ENCODE results near the gene SENP1. TPM values are rescaled to one million over a fixed set of nuclear protein-coding genes. Genes with fewer than 3 reads are reported as not detected.

Gene SENP1
- total and polyA plus RNA-seq, 2 of the 4 experiments (the other 2 are of a cell fraction) = 7.2 to 25.3 TPM

DNA sequence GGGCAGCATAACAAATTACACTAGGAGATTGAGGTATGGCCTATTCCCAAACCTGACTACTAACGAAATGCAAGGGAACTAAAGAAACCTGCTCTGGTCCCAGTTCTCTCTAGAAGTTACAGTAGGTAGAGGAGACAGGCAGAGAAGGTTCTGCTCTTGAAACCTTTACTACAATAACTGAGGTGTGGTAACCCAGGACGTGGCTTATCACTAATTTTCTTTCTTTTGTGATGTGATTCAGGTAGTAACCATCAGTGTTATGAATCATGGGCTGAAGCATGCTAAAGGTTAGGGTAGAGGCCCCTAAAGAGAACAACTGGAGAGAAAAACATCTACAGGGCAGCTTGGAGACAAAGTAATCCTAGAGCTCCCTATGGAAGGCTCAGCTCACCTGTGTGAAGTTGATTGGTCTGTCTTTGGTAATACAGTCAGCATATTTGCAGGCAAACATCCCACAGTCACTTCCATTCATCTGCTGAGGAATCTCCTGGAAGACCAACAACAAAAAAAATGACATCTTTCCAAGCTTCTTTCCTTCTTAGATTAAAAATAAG lies 59.8 kb downstream of the SENP1 start:
- no peak overlapping the region for H2BK5ac ChIP-seq (ENCODE audit: low read depth, low read length, poor library complexity, severe bottlenecking)
- no peak overlapping the region for H3K27ac ChIP-seq (ENCODE audit: insufficient read depth, low read length)
- ChIA-PET CTCF (no interaction called here), POLR2A (ENCODE audit: unreplicated experiment) (no interaction called here)
- no peaks in the 10 kb centered on the region; the same call in 1 of the 2 replicates for H3K9me1 ChIP-seq (ENCODE audit: insufficient read depth, low read length)
- H3K18ac ChIP-seq (ENCODE audit: low read depth, low read length) = no peak overlapping the region
- WGBS, 2 experiments (ENCODE audit: extremely low coverage in 2 of 2, insufficient read length in 1 of 2) = no CpG with 5 or more reads among the region's 2 CpGs
- ATAC-seq (ENCODE audit: low read depth) = no peak
- H3K4me2 ChIP-seq (ENCODE audit: low read depth, low read length) = no peak overlapping the region
- 0 out of 4 replicates have a peak, but pooled peaks cover 0 to 3% of the 10 kb centered on the region in 2 experiments for H3K79me1 ChIP-seq (ENCODE audit: low read depth in 1 of 2, low read length in 2 of 2)
- no peak overlapping the region for H3K56ac ChIP-seq (ENCODE audit: extremely low read depth, insufficient read depth, low read length)
- H3K4ac ChIP-seq (ENCODE audit: low read depth, low read length) = no peak overlapping the region
- no peak overlapping the region for H2BK120ac ChIP-seq (ENCODE audit: low read depth, low read length)
- dilution Hi-C loops (cut with HindIII; ENCODE audit: low sequenced_read_pairs, unreplicated experiment) (no loop called here), in situ Hi-C loops (cut with MboI; ENCODE audit: low sequenced_read_pairs) (no loop called here), intact Hi-C loops (cut with micrococcal nuclease) (no loop called here)
- no peaks in the 10 kb centered on the region for H4K20me1 ChIP-seq (ENCODE audit: insufficient read depth, low read length)
- no peak overlapping the region for H2AK5ac ChIP-seq (ENCODE audit: low read depth, low read length)
- H4K5ac ChIP-seq (ENCODE audit: low read depth, low read length) = no peak overlapping the region
- H3K4me1 ChIP-seq (ENCODE audit: control insufficient read depth, insufficient read depth, low read length) = no peaks in the 10 kb centered on the region
- H3K9ac ChIP-seq (ENCODE audit: low read depth, low read length) = no peak overlapping the region
- H2BK15ac ChIP-seq (ENCODE audit: low read depth, low read length) = no peak overlapping the region
- H4K8ac ChIP-seq (ENCODE audit: low read depth in 2 of 2, low read length in 2 of 2) = no peak overlapping the region
- no peak overlapping the region for H2AK9ac ChIP-seq (replicated peaks; ENCODE audit: low read depth, low read length, poor library complexity)
- peaks cover 14% of the 10 kb centered on the region for H3K36me3 ChIP-seq (ENCODE audit: control insufficient read depth, insufficient read depth, low read length)
- no TSS peak for BruUV-seq (replicated peaks)
- TF ChIP-seq MAZ (IDR thresholded peaks at IDR 0.05; ENCODE audit: borderline replicate concordance, low read depth, low read length) = no peak
- TF ChIP-seq RCOR1 (IDR thresholded peaks at IDR 0.05; ENCODE audit: insufficient replicate concordance, low read length) = no peak
- TF ChIP-seq BHLHE40 (IDR thresholded peaks at IDR 0.05; ENCODE audit: low read depth, low read length) = no peak
- TF ChIP-seq RFX5 (IDR thresholded peaks at IDR 0.05; ENCODE audit: low read depth, low read length) = no peak
- TF ChIP-seq, protein P1, sequence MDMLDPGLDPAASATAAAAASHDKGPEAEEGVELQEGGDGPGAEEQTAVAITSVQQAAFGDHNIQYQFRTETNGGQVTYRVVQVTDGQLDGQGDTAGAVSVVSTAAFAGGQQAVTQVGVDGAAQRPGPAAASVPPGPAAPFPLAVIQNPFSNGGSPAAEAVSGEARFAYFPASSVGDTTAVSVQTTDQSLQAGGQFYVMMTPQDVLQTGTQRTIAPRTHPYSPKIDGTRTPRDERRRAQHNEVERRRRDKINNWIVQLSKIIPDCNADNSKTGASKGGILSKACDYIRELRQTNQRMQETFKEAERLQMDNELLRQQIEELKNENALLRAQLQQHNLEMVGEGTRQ (IDR thresholded peaks at IDR 0.05; ENCODE audit: low read depth, low read length) = no peak
- TF ChIP-seq, protein P2, sequence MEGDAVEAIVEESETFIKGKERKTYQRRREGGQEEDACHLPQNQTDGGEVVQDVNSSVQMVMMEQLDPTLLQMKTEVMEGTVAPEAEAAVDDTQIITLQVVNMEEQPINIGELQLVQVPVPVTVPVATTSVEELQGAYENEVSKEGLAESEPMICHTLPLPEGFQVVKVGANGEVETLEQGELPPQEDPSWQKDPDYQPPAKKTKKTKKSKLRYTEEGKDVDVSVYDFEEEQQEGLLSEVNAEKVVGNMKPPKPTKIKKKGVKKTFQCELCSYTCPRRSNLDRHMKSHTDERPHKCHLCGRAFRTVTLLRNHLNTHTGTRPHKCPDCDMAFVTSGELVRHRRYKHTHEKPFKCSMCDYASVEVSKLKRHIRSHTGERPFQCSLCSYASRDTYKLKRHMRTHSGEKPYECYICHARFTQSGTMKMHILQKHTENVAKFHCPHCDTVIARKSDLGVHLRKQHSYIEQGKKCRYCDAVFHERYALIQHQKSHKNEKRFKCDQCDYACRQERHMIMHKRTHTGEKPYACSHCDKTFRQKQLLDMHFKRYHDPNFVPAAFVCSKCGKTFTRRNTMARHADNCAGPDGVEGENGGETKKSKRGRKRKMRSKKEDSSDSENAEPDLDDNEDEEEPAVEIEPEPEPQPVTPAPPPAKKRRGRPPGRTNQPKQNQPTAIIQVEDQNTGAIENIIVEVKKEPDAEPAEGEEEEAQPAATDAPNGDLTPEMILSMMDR (conservative IDR thresholded peaks at IDR 0.05; ENCODE audit: low read depth, low read length) = no peak
- no peak for TF ChIP-seq SMC3 (IDR thresholded peaks at IDR 0.05; ENCODE audit: low read depth, low read length)
- no peak for TF ChIP-seq MAFK (IDR thresholded peaks at IDR 0.05; ENCODE audit: low read depth, low read length)
- no peak for TF ChIP-seq POLR2A (IDR thresholded peaks at IDR 0.05; ENCODE audit: low read depth, low read length)
- no peak for TF ChIP-seq FOS (IDR thresholded peaks at IDR 0.05; ENCODE audit: low read depth, low read length)
- no peak for TF ChIP-seq MXI1 (IDR thresholded peaks at IDR 0.05; ENCODE audit: borderline replicate concordance, low read depth, low read length)
- H3K23ac ChIP-seq (ENCODE audit: low read depth, low read length) = no peak overlapping the region
- no peak for DNase-seq
- no peaks in the 10 kb centered on the region for H3K27me3 ChIP-seq (ENCODE audit: control insufficient read depth, insufficient read depth, low read length)
- no peak overlapping the region for H4K91ac ChIP-seq (ENCODE audit: insufficient read depth, low read depth, low read length)
- no peak overlapping the region for H2BK20ac ChIP-seq (ENCODE audit: low read depth, low read length)
- no peak overlapping the region for H3K4me3 ChIP-seq (ENCODE audit: insufficient read depth, low read depth, low read length)
- no peak overlapping the region for H3K14ac ChIP-seq (replicated peaks; ENCODE audit: low read depth, low read length)
- no peaks in the 10 kb centered on the region for H3K9me3 ChIP-seq (ENCODE audit: control insufficient read depth, insufficient read depth, low read length)
- no peak overlapping the region for H2AFZ ChIP-seq (replicated peaks; ENCODE audit: low read length, poor library complexity)

All from IMR-90 (cell line).